ENCODE results near the gene ATN1. TPM values are rescaled to one million over a fixed set of nuclear protein-coding genes. Genes with fewer than 3 reads are reported as not detected.

ATN1 gene
- total and polyA plus RNA-seq, 10 donors = 10.1 to 112 (median 73.1) TPM

DNA sequence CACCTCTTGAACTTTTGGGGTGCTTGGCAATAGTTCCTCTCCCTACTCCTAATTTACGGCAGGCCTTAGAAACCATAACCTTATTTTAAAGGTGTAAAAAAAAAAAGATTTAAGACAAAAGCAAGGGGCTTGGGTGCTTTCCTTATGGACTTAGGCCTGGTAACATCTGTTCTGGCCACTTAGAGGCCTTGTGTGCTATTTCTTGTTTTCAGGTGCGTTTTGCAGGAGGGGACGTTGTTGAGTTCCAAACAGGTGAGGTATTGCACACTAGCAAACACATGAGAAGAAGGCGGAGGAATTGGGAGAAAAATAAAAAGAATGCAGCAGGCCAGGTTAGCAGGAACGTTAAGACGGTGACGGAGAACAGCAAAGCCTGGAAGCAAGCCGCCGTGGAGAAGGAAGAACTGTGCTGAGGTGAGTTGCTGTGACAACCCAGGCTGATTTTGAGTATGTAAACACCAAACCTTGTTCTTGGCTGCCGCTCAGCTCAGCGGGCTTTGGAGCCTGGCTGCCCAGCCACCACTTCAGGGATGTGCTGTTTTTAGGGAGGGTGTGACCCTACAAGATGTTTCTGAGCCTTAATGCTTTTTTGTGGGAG, 60.3 kb downstream of the ATN1 start:
- DNase-seq = no peak
- TF ChIP-seq POLR2AphosphoS5 (IDR thresholded peaks at IDR 0.05) = no peak

More for the DNA sequence above, 60.3 kb downstream of the ATN1 start:
- no peaks in the 10 kb centered on the region for H3K27me3 ChIP-seq (replicated peaks in 1 of 7)
- no peak overlapping the region for H3K4me3 ChIP-seq
- no peaks in the 10 kb centered on the region for H3K4me1 ChIP-seq
- intact Hi-C loops (cut with DNase I; ENCODE audit: low total_unique reads) = no loop called here
- WGBS, 5 donors = 92 to 96% (median 95%) methylated on average over 11 of the region's 11 CpGs
- no peaks in the 10 kb centered on the region for H3K9me3 ChIP-seq
- peaks cover 0 to 92% (median 24%) of the 10 kb centered on the region in 6 donors for H3K36me3 ChIP-seq
- no peak overlapping the region for H3K27ac ChIP-seq

Small RNA genes within 50 kb of the gene (microRNA-seq; reads per million reads assigned to microRNA genes)
- gene MIR141 (14.4 to 31.4 (median 18.2) reads per million in 3 donors), gene MIR200C (170 to 334 (median 309) reads per million in 3 donors)

Small RNA genes within 50 kb of the gene (small RNA-seq; reads per million reads assigned to genes)
- gene MIR141 = 0.83 to 3.6 (median 2.7) reads per million in 4 donors
- 0.29 to 0.45 (median 0.41) reads per million in 4 donors for gene MIR200C
- 0 reads per million in 4 donors for gene RNU7-1
- 0 to 0.55 (median 0.18) reads per million in 4 donors for gene SCARNA12

Other genes starting within 250 kb of the ATN1 start
- gene ZNF384, start 238.6 kb upstream of the ATN1 start, total RNA-seq = 10 to 100 TPM; 48.8 to 79.8 (median 59.0) TPM
- gene ZNF384, start 238.6 kb upstream of the ATN1 start, polyA plus RNA-seq = 10 to 100 TPM; 18.9 to 35.9 (median 28.7) TPM
- under 1 TPM in 2 of 7 donors, not detected in 5; 0.28 to 0.30 TPM for gene PIANP, start 227.1 kb upstream of the ATN1 start, total RNA-seq
- gene PIANP, start 227.1 kb upstream of the ATN1 start, polyA plus RNA-seq = under 1 TPM; 0.10 to 0.24 (median 0.15) TPM
- 10 to 100 TPM; 40.5 to 61.9 (median 49.9) TPM for gene COPS7A, start 203.9 kb upstream of the ATN1 start, total RNA-seq
- gene COPS7A, start 203.9 kb upstream of the ATN1 start, polyA plus RNA-seq = 10 to 100 TPM; 29.6 to 50.6 (median 33.7) TPM
- 100 to 1,000 TPM in 5 of 7 donors, 10 to 100 TPM in 2; 85.4 to 123 (median 104) TPM for gene MLF2, start 174.8 kb upstream of the ATN1 start, total RNA-seq
- gene MLF2, start 174.8 kb upstream of the ATN1 start, polyA plus RNA-seq = 100 to 1,000 TPM in 2 of 3 donors, 10 to 100 TPM in 1; 78.0 to 116 (median 101) TPM
- 100 to 1,000 TPM in 1 of 7 donors, 10 to 100 TPM in 6; 47.4 to 130 (median 89.1) TPM for gene PTMS, start 161.6 kb upstream of the ATN1 start, total RNA-seq
- gene PTMS, start 161.6 kb upstream of the ATN1 start, polyA plus RNA-seq = 100 to 1,000 TPM in 2 of 3 donors, 10 to 100 TPM in 1; 70.5 to 169 (median 102) TPM
- 10 to 100 TPM in 6 of 7 donors, 1 to 10 TPM in 1; 9.4 to 29.4 (median 17.9) TPM for gene LAG3, start 155.4 kb upstream of the ATN1 start, total RNA-seq
- 1 to 10 TPM; 3.7 to 4.7 (median 4.5) TPM for gene LAG3, start 155.4 kb upstream of the ATN1 start, polyA plus RNA-seq
- 100 to 1,000 TPM; 104 to 207 (median 180) TPM for gene CD4, start 138.4 kb upstream of the ATN1 start, total RNA-seq
- 10 to 100 TPM; 21.8 to 32.8 (median 23.3) TPM for gene CD4, start 138.4 kb upstream of the ATN1 start, polyA plus RNA-seq
- 1 to 10 TPM; 2.1 to 7.1 (median 4.0) TPM for gene GPR162, start 106.1 kb upstream of the ATN1 start, total RNA-seq
- 10 to 100 TPM in 2 of 3 donors, 1 to 10 TPM in 1; 5.0 to 14.7 (median 10.3) TPM for gene GPR162, start 106.1 kb upstream of the ATN1 start, polyA plus RNA-seq
- 10 to 100 TPM in 2 of 7 donors, 1 to 10 TPM in 5; 4.2 to 11.7 (median 6.8) TPM for gene P3H3, start 99.6 kb upstream of the ATN1 start, total RNA-seq
- 1 to 10 TPM; 4.6 to 6.9 (median 4.7) TPM for gene P3H3, start 99.6 kb upstream of the ATN1 start, polyA plus RNA-seq
- gene GNB3, start 87.0 kb upstream of the ATN1 start, total RNA-seq = 1 to 10 TPM in 6 of 7 donors, under 1 TPM in 1; 0.75 to 3.9 (median 2.6) TPM
- 1 to 10 TPM in 1 of 3 donors, under 1 TPM in 2; 0.93 to 1.3 (median 0.94) TPM for gene GNB3, start 87.0 kb upstream of the ATN1 start, polyA plus RNA-seq
- 10 to 100 TPM in 1 of 7 donors, 1 to 10 TPM in 6; 1.9 to 10.2 (median 5.8) TPM for gene CDCA3, start 76.7 kb upstream of the ATN1 start, total RNA-seq
- 10 to 100 TPM in 1 of 3 donors, 1 to 10 TPM in 2; 3.6 to 18.1 (median 5.1) TPM for gene CDCA3, start 76.7 kb upstream of the ATN1 start, polyA plus RNA-seq
- 10 to 100 TPM; 29.8 to 62.4 (median 53.5) TPM for gene USP5, start 75.8 kb upstream of the ATN1 start, total RNA-seq
- gene USP5, start 75.8 kb upstream of the ATN1 start, polyA plus RNA-seq = 10 to 100 TPM; 23.1 to 40.5 (median 23.6) TPM
- 100 to 1,000 TPM; 218 to 471 (median 288) TPM for gene TPI1, start 60.4 kb upstream of the ATN1 start, total RNA-seq
- 100 to 1,000 TPM; 234 to 364 (median 311) TPM for gene TPI1, start 60.4 kb upstream of the ATN1 start, polyA plus RNA-seq
- 10 to 100 TPM in 4 of 7 donors, 1 to 10 TPM in 3; 7.0 to 12.9 (median 10.3) TPM for gene SPSB2, start 54.7 kb upstream of the ATN1 start, total RNA-seq
- 10 to 100 TPM; 11.3 to 17.0 (median 11.5) TPM for gene SPSB2, start 54.7 kb upstream of the ATN1 start, polyA plus RNA-seq
- 1 to 10 TPM; 3.1 to 9.6 (median 5.9) TPM for gene LRRC23, start 23.1 kb upstream of the ATN1 start, total RNA-seq
- gene LRRC23, start 23.1 kb upstream of the ATN1 start, polyA plus RNA-seq = 10 to 100 TPM in 1 of 3 donors, 1 to 10 TPM in 2; 7.0 to 10.1 (median 7.5) TPM
- gene ENO2, start 13.4 kb upstream of the ATN1 start, total RNA-seq = 10 to 100 TPM in 6 of 7 donors, 1 to 10 TPM in 1; 7.6 to 37.7 (median 25.0) TPM
- gene ENO2, start 13.4 kb upstream of the ATN1 start, polyA plus RNA-seq = 10 to 100 TPM; 11.5 to 41.3 (median 29.1) TPM
- not detected for gene RNU7-1, start 15.9 kb downstream of the ATN1 start, total RNA-seq
- gene RNU7-1, start 15.9 kb downstream of the ATN1 start, polyA plus RNA-seq = not detected
- 100 to 1,000 TPM in 6 of 7 donors, 10 to 100 TPM in 1; 79.2 to 364 (median 116) TPM for gene C12orf57, start 16.1 kb downstream of the ATN1 start, total RNA-seq
- 100 to 1,000 TPM; 181 to 323 (median 242) TPM for gene C12orf57, start 16.1 kb downstream of the ATN1 start, polyA plus RNA-seq
- gene PTPN6, start 23.4 kb downstream of the ATN1 start, total RNA-seq = 100 to 1,000 TPM; 314 to 431 (median 423) TPM
- gene PTPN6, start 23.4 kb downstream of the ATN1 start, polyA plus RNA-seq = 100 to 1,000 TPM; 398 to 713 (median 604) TPM
- 100 to 1,000 TPM; 127 to 143 (median 133) TPM for gene PHB2, start 42.7 kb downstream of the ATN1 start, total RNA-seq
- gene PHB2, start 42.7 kb downstream of the ATN1 start, polyA plus RNA-seq = 100 to 1,000 TPM; 166 to 199 (median 177) TPM
- 10 to 100 TPM; 19.9 to 56.3 (median 44.0) TPM for gene EMG1, start 43.0 kb downstream of the ATN1 start, total RNA-seq
- 10 to 100 TPM; 23.6 to 38.3 (median 37.1) TPM for gene EMG1, start 43.0 kb downstream of the ATN1 start, polyA plus RNA-seq
- gene LPCAT3, start 90.5 kb downstream of the ATN1 start, total RNA-seq = 10 to 100 TPM; 28.8 to 52.5 (median 40.8) TPM
- gene LPCAT3, start 90.5 kb downstream of the ATN1 start, polyA plus RNA-seq = 10 to 100 TPM in 2 of 3 donors, 1 to 10 TPM in 1; 9.7 to 13.5 (median 11.2) TPM
- gene C1S, start 132.8 kb downstream of the ATN1 start, total RNA-seq = 100 to 1,000 TPM; 235 to 451 (median 312) TPM
- gene C1S, start 132.8 kb downstream of the ATN1 start, polyA plus RNA-seq = 100 to 1,000 TPM; 102 to 179 (median 128) TPM
- 100 to 1,000 TPM; 188 to 421 (median 289) TPM for gene C1R, start 164.5 kb downstream of the ATN1 start, total RNA-seq
- 100 to 1,000 TPM in 2 of 3 donors, 10 to 100 TPM in 1; 91.8 to 183 (median 154) TPM for gene C1R, start 164.5 kb downstream of the ATN1 start, polyA plus RNA-seq
- gene C1RL, start 181.3 kb downstream of the ATN1 start, total RNA-seq = 100 to 1,000 TPM in 3 of 7 donors, 10 to 100 TPM in 4; 67.0 to 126 (median 93.1) TPM
- 10 to 100 TPM; 19.1 to 26.1 (median 20.3) TPM for gene C1RL, start 181.3 kb downstream of the ATN1 start, polyA plus RNA-seq
- 100 to 1,000 TPM in 5 of 7 donors, 10 to 100 TPM in 2; 55.5 to 158 (median 106) TPM for gene RBP5, start 200.9 kb downstream of the ATN1 start, total RNA-seq
- 100 to 1,000 TPM in 1 of 3 donors, 10 to 100 TPM in 2; 93.2 to 170 (median 97.7) TPM for gene RBP5, start 200.9 kb downstream of the ATN1 start, polyA plus RNA-seq
- gene CLSTN3, start 202.4 kb downstream of the ATN1 start, total RNA-seq = 100 to 1,000 TPM in 2 of 7 donors, 10 to 100 TPM in 5; 40.1 to 131 (median 87.9) TPM
- gene CLSTN3, start 202.4 kb downstream of the ATN1 start, polyA plus RNA-seq = 10 to 100 TPM; 15.0 to 21.5 (median 18.7) TPM

Data from spleen (tissue), 11 donors.